ENCODE data around the gene CNTNAP5.

DNA sequence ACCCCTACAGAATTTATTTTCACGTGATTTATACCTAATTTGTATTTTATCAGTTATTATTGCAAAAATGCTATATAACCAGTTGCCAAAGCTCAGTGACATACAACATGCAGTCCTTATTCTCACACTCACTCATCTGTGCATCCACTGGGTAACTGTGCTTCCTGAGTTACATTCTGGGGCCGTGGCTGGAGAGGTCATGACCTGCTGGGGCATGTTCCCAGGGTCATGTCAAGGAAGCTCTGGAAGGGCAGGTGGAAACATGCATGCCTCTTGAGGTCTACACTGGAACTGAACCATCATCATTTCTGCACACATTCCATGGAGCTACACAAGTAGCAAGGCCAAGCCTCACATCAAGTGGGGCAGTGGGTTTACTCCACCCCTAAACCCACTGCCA is 715.5 kb downstream of the CNTNAP5 start:
- TF ChIP-seq LEF1 (IDR thresholded peaks at IDR 0.05; ENCODE audit: borderline replicate concordance) (no peak), FOXA1 (IDR thresholded peaks at IDR 0.05) (no peak), TARDBP (IDR thresholded peaks at IDR 0.05) (no peak), SP1 (IDR thresholded peaks at IDR 0.05) (no peak), FOXK2 (IDR thresholded peaks at IDR 0.05) (no peak), NFRKB (IDR thresholded peaks at IDR 0.05) (no peak), PKNOX1 (IDR thresholded peaks at IDR 0.05) (no peak), HDGF (IDR thresholded peaks at IDR 0.05; ENCODE audit: borderline replicate concordance) (no peak), SUZ12 (IDR thresholded peaks at IDR 0.05) (no peak), ZNF384 (IDR thresholded peaks at IDR 0.05) (no peak), CTBP1 (IDR thresholded peaks at IDR 0.05; ENCODE audit: borderline replicate concordance) (no peak), BHLHE40 (IDR thresholded peaks at IDR 0.05; ENCODE audit: borderline replicate concordance) (no peak), FOXM1 (IDR thresholded peaks at IDR 0.05; ENCODE audit: borderline replicate concordance) (no peak)

Data from HEK293T (cell line).